K562 (cell line): Measurements from ENCODE around the gene SLC29A2. TPM values are rescaled to one million over a fixed set of nuclear protein-coding genes. Genes with fewer than 3 reads are reported as not detected.

Source experiments
- ATAC-seq: fragments of 200-7000 bp; cut with Tn5 transposase; 3 replicates; pipeline ENCODE4 v1.9.1; 2020; ENCODE audit warnings: moderate library complexity
- BruUV-seq: library from RNA; stranded (reverse); fragments of 400-500 nt; replicated peaks from 2 replicates; lab custom pipeline; 2021; lab: Mats Ljungman, UMichigan
- CTCF ChIA-PET: fragments of 300-600 bp; formaldehyde crosslinking; extraction: SDS; loops from one replicate; lab custom pipeline; 2021; ENCODE audit warnings: low intra/inter-chr PET ratio; lab: Yijun Ruan, JAX
- POLR2A ChIA-PET: fragments of 300-600, 350-650 bp; sonication (Branson Sonifier 250); formaldehyde crosslinking; extraction: SDS; loops from one replicate; lab custom pipeline; 2021; ENCODE audit warnings: antibody characterized with exemption, inconsistent platforms; lab: Yijun Ruan, JAX
- DNase-seq, 4 experiments: peaks; one replicate each; pipeline versions ENCODE4 v3.0.0 to v3.0.0-alpha.2; 2011 to 2018; ENCODE audit warnings: low spot score in 3 of 4, mixed read lengths in 3 of 4; ENCODE audit errors: extremely low read depth in 1 of 4
- FAIRE-seq: peaks from 2 replicates; lab custom pipeline; 2011; peaks lifted over from hg19 to GRCh38; lab: Jason Lieb, UNC
- H2AFZ ChIP-seq: 2 replicates; pipeline ENCODE4 v1.6.0; 2011; ENCODE audit warnings: low read depth, low read length, control low read depth, inconsistent platforms
- H3K27ac ChIP-seq: fragments of 200-600 bp; 3 replicates; pipeline ENCODE4 v1.8.0; 2011; ENCODE audit warnings: low read depth, mild to moderate bottlenecking, control low read depth, inconsistent platforms, low read length, moderate library complexity, mixed read lengths; ENCODE audit errors: extremely low read depth
- H3K27me3 ChIP-seq, 2 experiments: fragments of 300-600 bp in 1 of 2; 2 replicates in 1 of 2; 3 replicates in 1 of 2; pipeline versions ENCODE4 v1.6.0 to v1.8.0; 2011; ENCODE audit warnings: inconsistent platforms in 2 of 2, low read length in 2 of 2, mild to moderate bottlenecking in 1 of 2, mixed read lengths in 1 of 2, moderate library complexity in 1 of 2; ENCODE audit not compliant: control insufficient read depth in 2 of 2, insufficient read depth in 2 of 2
- H3K36me3 ChIP-seq: fragments of 300-600 bp; 3 replicates; pipeline ENCODE4 v1.8.0; 2011; ENCODE audit warnings: mild to moderate bottlenecking, low read length, inconsistent platforms; ENCODE audit not compliant: control insufficient read depth, insufficient read depth
- H3K4me1 ChIP-seq, 2 experiments: fragments of 200-600 bp in 1 of 2; replicated peaks in 1 of 2; 2 replicates in 1 of 2; 3 replicates in 1 of 2; pipeline versions ENCODE4 v1.5.1 to v1.8.0; 2011; ENCODE audit warnings: inconsistent platforms in 2 of 2, low read length in 2 of 2, mild to moderate bottlenecking in 1 of 2, mixed read lengths in 1 of 2, moderate library complexity in 1 of 2; ENCODE audit not compliant: control insufficient read depth in 2 of 2, insufficient read depth in 2 of 2
- H3K4me2 ChIP-seq: 2 replicates; pipeline ENCODE4 v1.6.1; 2011; ENCODE audit warnings: low read length, control low read depth, inconsistent platforms, mixed read lengths; ENCODE audit not compliant: insufficient read depth
- H3K4me3 ChIP-seq: fragments of 200-600 bp; sonication (generic), shearing (Covaris generic); 2 replicates; pipeline ENCODE4 v1.5.1; 2016; ENCODE audit warnings: control low read depth, inconsistent platforms
- H3K79me2 ChIP-seq: fragments of 200-600 bp; 3 replicates; pipeline ENCODE4 v1.8.0; 2011; ENCODE audit warnings: low read length, inconsistent platforms; ENCODE audit not compliant: control insufficient read depth, insufficient read depth
- H3K9ac ChIP-seq, 2 experiments: 2 replicates each; pipeline versions ENCODE4 v1.6.0 to v1.6.1; 2011; ENCODE audit warnings: low read depth in 2 of 2, low read length in 2 of 2, control low read depth in 1 of 2, inconsistent platforms in 1 of 2, mild to moderate bottlenecking in 1 of 2, mixed read lengths in 1 of 2; ENCODE audit not compliant: insufficient read depth in 1 of 2
- H3K9me1 ChIP-seq: one replicate; pipeline ENCODE4 v1.6.0; 2011; ENCODE audit warnings: inconsistent platforms, mild to moderate bottlenecking, low read length, moderate library complexity; ENCODE audit not compliant: control insufficient read depth, insufficient read depth
- H3K9me3 ChIP-seq: replicated peaks from 2 replicates; pipeline ENCODE4 v1.5.1; 2011; ENCODE audit warnings: low read depth, low read length, inconsistent platforms; ENCODE audit not compliant: control insufficient read depth, insufficient read depth
- H4K20me1 ChIP-seq: replicated peaks from 2 replicates; pipeline ENCODE4 v1.6.1; 2011; ENCODE audit warnings: low read length, inconsistent platforms, mixed read lengths; ENCODE audit not compliant: control insufficient read depth, insufficient read depth
- EGR1 ChIP-seq: fragments of 450-650 bp; conservative IDR thresholded peaks from 2 replicates; pipeline ENCODE4 v1.6.1; 2017; ENCODE audit warnings: mild to moderate bottlenecking
- KAT2B ChIP-seq: IDR thresholded peaks from one replicate; pipeline ENCODE4 v1.6.1; 2012; ENCODE audit warnings: low read depth, mild to moderate bottlenecking, control low read depth, inconsistent platforms, low read length, moderate library complexity
- NFE2 ChIP-seq: IDR thresholded peaks from 2 replicates; pipeline ENCODE4 v1.6.1; 2014; ENCODE audit warnings: antibody characterized with exemption, low read depth
- RFX1 ChIP-seq: fragments of 450-650 bp; IDR thresholded peaks from 2 replicates; pipeline ENCODE4 v1.6.1; 2016; ENCODE audit warnings: mild to moderate bottlenecking, moderate library complexity
- SAFB ChIP-seq: fragments of 200-400 bp; formaldehyde crosslinking; IDR thresholded peaks from 2 replicates; pipeline ENCODE4 v1.6.1; 2017; ENCODE audit warnings: low read depth, low read length, borderline replicate concordance
- ZNF3 ChIP-seq: fragments of 250-450 bp; sonication (Bioruptor Pico); IDR thresholded peaks from 2 replicates; pipeline ENCODE4 v1.5.0; 2021; ENCODE audit warnings: mild to moderate bottlenecking, moderate library complexity
- ZNF354B ChIP-seq: fragments of 250-450 bp; sonication (Bioruptor Pico); IDR thresholded peaks from 2 replicates; pipeline ENCODE4 v1.4.0; 2020
- WGBS: fragments of 100-300 bp; shearing (Covaris generic); methylation state at CpG from one replicate; pipeline ENCODE4 v1.1.6; 2016; ENCODE audit warnings: low coverage, mixed read lengths; ENCODE audit not compliant: insufficient coverage; ENCODE audit errors: missing lambda C conversion rate; 5-methylcytosine and 5-hydroxymethylcytosine counted together
- in situ Hi-C: fragments of 300-500 bp; cut with MboI; formaldehyde crosslinking; loops from 4 replicates; pipeline ENCODE4 v1.15.0; 2018; ENCODE audit warnings: inconsistent platforms, mixed read lengths
- intact Hi-C: fragments of 100-400 bp; cut with micrococcal nuclease; formaldehyde crosslinking; loops from 2 replicates; pipeline ENCODE4 v1.14.2; 2022
- polyA plus RNA-seq, 8 experiments: library from polyadenylated mRNA; depleted of rRNA in 4 of 8; stranded (reverse) in 5 of 8; unstranded in 3 of 8; fragments of >200 nt; fragmentation: Nextera tagmentation in 2 of 8; fragmentation: Illumina TruSeq in 1 of 8; extraction: Ambion mirVana in 2 of 8; extraction: Trizol in 1 of 8; gene quantifications; 2 replicates each; pipeline versions ENCODE4 v1.2.1 to v1.2.3, GENCODE V29; 2011 to 2014; ENCODE audit warnings: inconsistent platforms in 1 of 8, missing spikeins in 1 of 8
- total RNA-seq, 7 experiments: library from RNA; depleted of rRNA in 6 of 7; stranded (reverse); fragments of >200 nt in 6 of 7; fragmentation: Illumina TruSeq in 2 of 7; extraction: Trizol in 2 of 7; gene quantifications; 2 replicates each; pipeline versions ENCODE4 v1.2.1 to v1.2.3, GENCODE V29; 2011 to 2021; ENCODE audit warnings: low replicate concordance in 1 of 7
- TF ChIP-seq, protein P1 (sequence below): sonication (generic); formaldehyde crosslinking; IDR thresholded peaks from 2 replicates; pipeline ENCODE4 v1.8.0; 2022; ENCODE audit warnings: mild to moderate bottlenecking, missing genetic modification reagents

The SLC29A2 gene
- total and polyA plus RNA-seq, 9 of the 15 experiments (the other 6 are each of a cell fraction or from before 2014, with no cell fraction given) = 2.4 to 48.6 (median 14.2) TPM

DNA sequence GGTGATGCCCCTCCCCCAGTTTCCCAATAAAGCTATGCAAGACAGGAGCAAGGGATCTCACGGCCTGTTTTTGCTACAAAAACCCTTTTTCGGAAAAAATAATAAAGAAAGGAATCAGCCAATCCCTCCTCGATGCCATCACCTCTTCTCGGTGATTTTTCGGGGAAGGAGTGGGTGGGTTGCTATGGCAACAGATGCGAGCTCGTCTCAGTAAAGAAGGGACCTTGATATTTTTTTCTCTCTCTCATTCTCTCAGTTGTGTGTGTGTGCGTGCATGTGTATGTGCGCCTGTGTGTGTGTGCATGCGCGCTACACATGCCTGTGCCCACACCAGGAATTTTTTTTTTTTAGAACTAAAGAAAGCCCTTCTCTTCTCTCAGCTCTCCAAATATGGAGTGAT is 45.4 kb upstream of the SLC29A2 start:
- Histone ChIP-seq H3K27me3 (peaks cover 11 to 28% of the 10 kb centered on the region in 2 experiments; a peak in 4 of 5 replicates), H3K36me3 (no peaks in the 10 kb centered on the region), H4K20me1 (peaks cover 22% of the 10 kb centered on the region), H3K9ac (no peak overlapping the region), H3K9me1 (peaks cover 6% of the 10 kb centered on the region), H3K79me2 (no peaks in the 10 kb centered on the region), H2AFZ (no peak overlapping the region), H3K4me2 (no peak overlapping the region), H3K9me3 (no peaks in the 10 kb centered on the region), H3K27ac (no peak overlapping the region), H3K4me1 (peaks cover 2 to 8% of the 10 kb centered on the region in 2 experiments; a peak in 2 of 5 replicates), H3K4me3 (no peak overlapping the region)
- 2% methylated on average over 11 of the region's 11 CpGs for WGBS
- ChIA-PET CTCF (no interaction called here), POLR2A (interaction anchor here (0.6 to 1.1 kb wide), 2 partner anchors 200 to 541 kb away, joined by 3 read pairs; partner anchors contain the start of genes PC and RBM14)
- FAIRE-seq (no peak), DNase-seq (no peak), ATAC-seq (no peak)
- intact Hi-C loops = no loop called here
- in situ Hi-C loops = no loop called here
- TF ChIP-seq ZNF3 (CRISPR knock-in tag) (no peak), ZNF354B (CRISPR knock-in tag) (no peak), RFX1 (peak; percentile 84), NFE2 (no peak), SAFB (no peak), EGR1 (peak; percentile 81), KAT2B (no peak)
- no TSS peak for BruUV-seq

DNA sequence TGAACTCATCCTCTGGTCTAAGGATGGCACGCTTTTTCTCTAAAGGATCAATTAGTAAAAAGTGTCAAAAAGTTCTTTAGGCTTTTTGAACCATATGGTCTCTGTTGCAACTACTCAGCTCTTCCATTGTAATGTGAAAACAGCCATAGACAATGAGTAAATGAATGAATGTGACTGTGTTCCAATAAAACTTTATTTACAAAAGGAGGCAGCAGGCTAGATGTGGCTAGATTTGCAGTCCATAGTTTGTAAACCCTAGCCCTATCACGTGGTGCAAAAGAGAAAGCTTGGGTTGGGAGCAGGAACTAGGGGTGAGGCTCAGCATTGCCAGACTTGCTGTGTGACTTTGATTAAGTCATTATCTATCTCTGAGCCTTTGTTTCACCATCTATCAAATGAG is 43.9 kb upstream of the SLC29A2 start:
- H3K27ac ChIP-seq = no peak overlapping the region
- H3K27me3 ChIP-seq = peaks cover 24 to 44% of the 10 kb centered on the region in 2 experiments
- H3K9me3 ChIP-seq = no peaks in the 10 kb centered on the region
- no peak overlapping the region for H3K4me3 ChIP-seq
- no peak overlapping the region for H3K4me2 ChIP-seq
- H3K4me1 ChIP-seq = peaks cover 0 to 2% of the 10 kb centered on the region in 2 experiments; a peak in 2 of 5 replicates
- H4K20me1 ChIP-seq = peaks cover 28% of the 10 kb centered on the region
- no peak overlapping the region for H3K9ac ChIP-seq
- ChIA-PET POLR2A (interaction anchor here (0.6 to 1.5 kb wide), 2 partner anchors 51 to 1105 kb away, joined by 3 to 4 read pairs; partner anchors contain the start of gene PELI3), CTCF (no interaction called here)
- no peaks in the 10 kb centered on the region for H3K79me2 ChIP-seq
- BruUV-seq = no TSS peak
- H2AFZ ChIP-seq = no peak overlapping the region
- in situ Hi-C loops (no loop called here), intact Hi-C loops (no loop called here)
- ATAC-seq (no peak), DNase-seq (no peak), FAIRE-seq (no peak)
- H3K9me1 ChIP-seq = peaks cover 6% of the 10 kb centered on the region
- 0% methylated on average over 2 of the region's 2 CpGs for WGBS
- H3K36me3 ChIP-seq = no peaks in the 10 kb centered on the region
- TF ChIP-seq, protein P1, sequence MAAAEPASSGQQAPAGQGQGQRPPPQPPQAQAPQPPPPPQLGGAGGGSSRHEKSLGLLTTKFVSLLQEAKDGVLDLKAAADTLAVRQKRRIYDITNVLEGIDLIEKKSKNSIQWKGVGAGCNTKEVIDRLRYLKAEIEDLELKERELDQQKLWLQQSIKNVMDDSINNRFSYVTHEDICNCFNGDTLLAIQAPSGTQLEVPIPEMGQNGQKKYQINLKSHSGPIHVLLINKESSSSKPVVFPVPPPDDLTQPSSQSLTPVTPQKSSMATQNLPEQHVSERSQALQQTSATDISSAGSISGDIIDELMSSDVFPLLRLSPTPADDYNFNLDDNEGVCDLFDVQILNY (CRISPR knock-in tag) = no peak
